GM10847 (cell line): ENCODE measurements around the gene GUCY1A2.

ENCODE experiments used
- POLR2A ChIP-seq: IDR thresholded peaks from 2 replicates; pipeline ENCODE4 v1.6.1; 2011; ENCODE audit not compliant: insufficient read length; ENCODE audit errors: extremely low read depth

The GUCY1A2 gene

DNA sequence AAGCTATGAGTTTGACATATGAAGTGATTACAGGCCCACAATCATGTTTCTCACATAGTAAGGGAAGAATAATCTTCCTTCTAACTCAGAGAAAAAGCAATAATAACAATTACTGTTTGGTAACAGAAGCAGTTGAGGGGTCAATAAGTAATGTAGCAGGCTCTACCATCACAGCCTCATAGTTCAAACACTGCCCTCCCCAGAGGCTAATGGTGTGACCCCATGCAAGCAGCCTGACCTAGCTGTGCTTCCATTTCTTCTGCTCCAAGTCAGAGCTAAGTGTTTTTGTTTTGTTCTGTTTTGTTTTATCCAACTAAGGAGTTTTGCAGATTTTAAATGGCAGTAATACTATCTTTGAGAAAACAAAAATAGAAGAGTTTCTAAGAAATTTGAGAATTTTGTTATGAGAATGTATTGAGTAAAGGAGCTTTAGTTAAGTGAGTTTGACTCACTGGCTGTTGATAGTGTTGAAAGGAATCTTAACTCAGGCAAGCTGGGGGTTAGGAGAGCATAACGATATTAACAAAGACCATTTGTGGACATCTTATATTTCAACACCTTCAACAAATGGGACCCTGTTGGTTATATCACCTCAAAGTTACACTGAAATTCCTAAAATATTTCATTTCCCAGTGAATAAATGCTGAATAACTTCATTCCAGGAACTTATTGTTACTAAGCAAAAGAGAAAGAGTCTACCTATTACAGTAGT lies 48.5 kb downstream of the GUCY1A2 start:
- no peak for TF ChIP-seq POLR2A

DNA sequence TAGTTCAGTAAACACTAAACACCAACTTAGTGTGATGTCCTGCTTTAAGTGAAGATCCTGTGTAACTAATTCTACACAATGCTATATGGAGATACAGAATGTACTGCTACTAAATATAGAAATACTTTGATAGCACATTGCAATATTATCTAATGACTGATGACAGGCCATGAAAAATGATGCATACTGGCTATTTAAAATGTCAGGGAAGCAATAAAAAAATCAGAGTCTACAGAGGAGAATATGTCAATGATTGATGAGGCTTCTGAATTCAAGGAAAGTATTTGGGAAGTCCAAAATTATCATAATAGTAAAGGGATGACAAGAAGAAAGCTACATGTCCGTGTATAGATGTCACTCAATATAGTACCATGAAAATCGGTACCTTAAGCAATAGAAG lies 55.3 kb downstream of the GUCY1A2 start:
- TF ChIP-seq POLR2A: no peak

DNA sequence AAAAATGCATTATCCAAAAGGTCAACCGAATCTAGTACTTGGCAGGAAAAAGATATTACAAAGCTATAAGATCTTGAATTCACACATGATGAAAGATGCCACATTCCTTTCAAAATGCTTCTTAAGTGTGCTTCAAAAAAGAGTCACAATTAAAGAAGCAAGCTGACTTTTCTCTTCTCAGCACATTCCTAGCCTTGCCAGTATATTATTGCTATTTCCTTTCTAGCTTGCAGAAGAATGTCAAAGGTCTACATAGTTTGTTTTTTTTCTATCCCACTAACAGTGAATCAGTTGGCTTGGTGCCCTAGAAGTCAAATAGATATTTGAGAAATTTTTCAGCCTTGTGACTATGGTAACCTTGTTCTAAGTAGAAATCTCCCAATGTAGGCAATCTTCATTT lies 56.8 kb downstream of the GUCY1A2 start:
- TF ChIP-seq POLR2A: no peak

DNA sequence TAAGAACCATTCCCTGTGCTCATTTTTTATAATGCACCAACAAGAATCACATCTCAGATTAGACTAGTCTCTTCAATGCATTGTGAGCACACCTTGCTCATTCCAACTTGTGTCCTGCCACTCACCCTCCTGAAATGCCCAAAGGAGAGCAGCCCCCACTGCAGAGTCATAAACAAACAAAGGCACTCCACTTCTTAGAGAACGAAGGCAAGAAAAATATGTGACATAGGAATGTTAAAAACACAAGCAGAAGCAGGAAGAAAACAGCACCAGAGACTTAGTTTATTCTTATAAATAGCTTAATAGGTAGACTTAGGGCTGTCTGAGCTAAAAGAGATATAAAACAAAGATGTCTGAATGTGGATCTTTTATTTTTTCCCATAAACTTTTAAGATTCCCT lies 57.2 kb downstream of the GUCY1A2 start:
- no peak for TF ChIP-seq POLR2A

DNA sequence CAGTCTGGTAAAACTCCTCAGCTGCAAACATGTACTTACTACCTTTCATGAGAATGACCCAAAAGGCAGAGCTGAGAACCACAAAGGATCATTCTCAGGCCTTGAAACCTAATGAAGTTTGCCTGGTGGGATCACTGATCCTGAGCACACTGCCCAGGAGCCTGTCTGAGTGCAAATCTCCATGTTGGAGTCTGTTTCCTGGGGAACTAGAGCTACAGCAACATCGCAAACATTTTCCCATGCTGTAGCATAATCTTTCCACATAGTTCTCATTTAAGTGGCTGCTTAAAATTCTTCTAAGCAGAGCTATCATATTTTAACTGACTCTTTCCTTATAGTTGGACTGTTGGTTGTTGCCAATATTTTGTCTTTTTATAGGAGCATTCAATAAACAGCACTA lies 58.5 kb downstream of the GUCY1A2 start:
- TF ChIP-seq POLR2A: no peak

DNA sequence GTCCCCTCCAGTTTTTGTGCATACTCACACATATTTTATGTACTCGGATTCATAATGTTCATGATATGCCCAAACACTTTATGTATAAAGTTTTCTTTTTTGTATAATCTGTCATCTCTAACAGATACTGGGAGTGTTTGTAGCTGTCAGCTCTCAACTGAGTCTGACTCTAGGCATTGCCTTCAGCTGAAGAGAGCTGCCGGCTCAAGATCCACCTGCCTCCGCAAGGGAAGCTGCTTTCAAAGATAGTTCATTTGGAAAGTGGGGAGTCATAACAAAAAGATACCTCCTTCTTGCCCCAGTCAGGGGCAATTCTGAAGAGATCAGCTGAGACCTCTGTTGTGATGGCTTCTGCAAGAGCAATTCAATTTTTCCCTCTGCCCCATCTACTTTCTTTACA lies 58.9 kb downstream of the GUCY1A2 start:
- TF ChIP-seq POLR2A: no peak

DNA sequence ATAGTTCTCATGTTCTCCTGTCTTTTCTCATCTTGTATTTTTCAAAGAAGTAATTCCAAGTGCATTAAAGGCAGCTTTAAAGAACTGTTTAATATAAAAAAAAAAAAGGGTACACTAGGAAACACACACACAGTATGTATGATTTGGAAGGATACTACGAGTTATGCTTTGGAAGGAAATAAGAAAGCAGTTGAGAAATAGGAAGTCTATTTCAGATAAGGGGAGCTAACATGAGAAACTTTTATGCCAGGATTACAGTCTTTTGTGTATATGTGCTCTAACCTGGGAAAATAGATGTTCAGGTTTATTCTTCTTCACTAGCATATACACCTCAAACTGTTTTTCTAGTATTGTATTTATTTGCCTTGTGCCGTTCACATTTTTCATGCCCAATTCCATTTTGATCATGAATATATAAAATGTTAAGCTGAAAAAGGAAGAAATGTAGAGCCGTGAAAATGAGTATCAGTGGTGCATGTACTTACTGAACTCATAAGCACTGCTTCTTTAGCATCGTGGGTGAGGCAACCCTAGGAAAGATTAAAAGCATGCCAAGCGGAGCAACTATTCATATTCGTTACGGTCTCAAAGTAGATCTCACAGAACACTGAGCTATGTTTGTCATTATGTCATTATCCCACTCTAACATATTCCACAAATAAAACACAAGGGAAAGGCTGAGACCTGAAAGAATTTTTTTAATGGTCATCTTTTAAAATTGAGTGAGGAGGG lies 59.6 kb downstream of the GUCY1A2 start:
- no peak for TF ChIP-seq POLR2A

DNA sequence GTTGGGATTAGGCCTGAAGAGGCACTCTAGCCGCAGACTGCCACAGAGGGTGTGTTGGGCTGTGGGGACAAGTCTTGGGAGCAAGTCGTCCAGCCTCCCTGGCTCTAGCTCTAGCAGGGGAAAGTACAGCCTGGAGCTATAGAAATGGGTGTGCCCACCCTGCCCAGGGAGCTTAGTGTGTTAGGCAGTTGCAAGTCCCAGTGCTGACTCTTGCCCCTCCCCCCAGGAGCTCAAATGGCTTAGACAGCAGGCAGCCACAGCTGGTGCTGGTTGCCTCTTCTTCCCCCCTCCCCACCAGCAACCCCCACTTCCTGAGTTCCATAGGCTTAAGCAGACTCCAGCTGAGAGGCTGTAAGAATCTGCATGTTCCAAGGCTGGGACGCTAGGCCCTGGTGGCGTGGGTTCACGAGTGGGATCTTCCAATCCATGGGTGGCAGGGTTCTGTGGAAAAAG lies 61.2 kb downstream of the GUCY1A2 start:
- no peak for TF ChIP-seq POLR2A

DNA sequence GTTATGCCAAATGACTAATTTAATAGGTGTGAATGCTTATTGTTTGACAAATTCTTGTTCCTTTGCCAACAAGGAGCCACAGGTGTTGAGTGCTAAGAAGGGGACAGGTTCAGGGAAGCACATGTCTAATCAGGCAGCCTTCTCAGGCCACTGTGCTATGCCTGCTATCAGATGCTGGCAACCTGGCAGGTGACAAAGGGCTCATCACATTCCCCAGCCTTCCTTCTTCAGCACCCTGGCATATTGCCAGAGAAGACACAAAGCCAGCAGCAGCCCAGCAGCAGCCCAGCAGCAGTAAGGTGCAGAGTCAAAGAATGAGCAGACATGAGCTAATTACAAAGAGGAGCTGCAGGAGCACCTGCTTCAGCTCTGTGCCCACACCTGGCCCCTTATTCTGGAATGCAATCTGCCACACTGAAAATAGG lies 68.2 kb downstream of the GUCY1A2 start:
- no peak for TF ChIP-seq POLR2A

DNA sequence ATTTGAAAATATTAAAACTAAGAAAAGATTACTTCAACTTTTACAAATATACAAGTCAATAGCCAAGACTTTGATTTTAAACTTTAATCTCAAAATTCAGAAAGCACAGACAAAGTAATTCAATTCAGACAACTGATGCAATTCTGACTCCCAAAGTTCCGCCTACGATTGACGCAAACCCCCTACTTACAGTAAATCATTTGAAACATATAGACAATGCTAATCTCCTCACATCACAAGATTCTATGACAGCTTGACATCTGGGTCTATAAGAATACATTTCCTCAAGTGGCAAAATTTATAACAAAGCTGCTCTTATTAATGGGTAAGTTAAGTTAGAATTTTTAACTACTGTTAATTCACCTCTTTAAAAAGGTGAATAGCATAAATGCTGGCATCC lies 75.2 kb downstream of the GUCY1A2 start:
- no peak for TF ChIP-seq POLR2A

DNA sequence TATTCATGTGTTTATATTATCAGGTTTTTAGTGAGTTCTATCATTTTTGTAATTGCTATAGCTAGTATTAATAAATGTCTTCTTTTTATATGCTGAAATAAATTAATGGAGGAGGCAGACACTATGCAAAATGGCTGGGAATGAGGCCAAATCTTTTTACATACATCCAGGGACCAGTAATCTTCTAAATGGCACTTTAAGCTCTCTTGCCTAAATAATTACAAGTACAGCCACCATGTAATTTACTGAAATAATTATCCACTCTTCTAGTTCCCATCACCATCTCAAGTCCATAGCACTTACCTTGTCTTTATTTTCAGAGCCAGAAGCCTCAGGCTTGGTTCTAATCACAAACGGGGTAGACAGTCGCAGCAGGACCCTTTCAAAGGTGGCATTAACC lies 79.1 kb downstream of the GUCY1A2 start:
- TF ChIP-seq POLR2A: no peak

DNA sequence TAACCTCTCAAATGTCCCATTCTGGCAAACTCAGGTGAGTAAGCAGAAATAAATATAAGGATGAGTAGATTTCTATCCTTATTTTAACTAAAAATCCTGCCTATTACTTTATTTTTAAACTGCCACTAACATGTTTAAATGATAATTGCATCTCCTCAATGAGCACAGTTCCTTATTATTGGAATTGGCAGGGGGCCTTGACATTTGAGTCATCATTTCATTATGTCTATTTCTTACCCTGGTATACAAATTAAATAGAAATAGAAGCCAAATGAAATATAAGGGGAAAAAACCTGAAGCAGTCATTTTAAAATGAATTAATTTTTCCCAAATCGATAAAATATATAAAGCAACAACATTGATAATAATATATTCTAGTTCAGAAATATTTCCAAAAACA lies 81.2 kb downstream of the GUCY1A2 start:
- no peak for TF ChIP-seq POLR2A

DNA sequence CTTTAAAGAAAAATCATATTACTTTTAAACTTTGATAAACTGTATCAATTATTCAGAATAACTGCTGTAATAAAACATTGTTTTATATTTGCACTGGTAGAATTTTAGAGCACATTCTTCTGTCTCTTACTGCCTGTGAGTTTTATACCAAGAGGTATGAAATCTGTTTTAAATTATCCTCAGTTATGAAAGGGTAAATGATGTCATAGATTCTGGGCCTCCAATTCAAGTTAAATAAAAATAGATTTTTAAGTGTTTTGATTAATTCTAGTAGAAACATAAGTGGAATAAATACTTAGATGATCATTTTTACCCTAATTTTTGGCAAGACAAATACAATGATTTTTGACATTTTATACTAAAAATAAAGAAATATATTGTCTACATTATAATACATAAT lies 93.0 kb downstream of the GUCY1A2 start:
- no peak for TF ChIP-seq POLR2A

DNA sequence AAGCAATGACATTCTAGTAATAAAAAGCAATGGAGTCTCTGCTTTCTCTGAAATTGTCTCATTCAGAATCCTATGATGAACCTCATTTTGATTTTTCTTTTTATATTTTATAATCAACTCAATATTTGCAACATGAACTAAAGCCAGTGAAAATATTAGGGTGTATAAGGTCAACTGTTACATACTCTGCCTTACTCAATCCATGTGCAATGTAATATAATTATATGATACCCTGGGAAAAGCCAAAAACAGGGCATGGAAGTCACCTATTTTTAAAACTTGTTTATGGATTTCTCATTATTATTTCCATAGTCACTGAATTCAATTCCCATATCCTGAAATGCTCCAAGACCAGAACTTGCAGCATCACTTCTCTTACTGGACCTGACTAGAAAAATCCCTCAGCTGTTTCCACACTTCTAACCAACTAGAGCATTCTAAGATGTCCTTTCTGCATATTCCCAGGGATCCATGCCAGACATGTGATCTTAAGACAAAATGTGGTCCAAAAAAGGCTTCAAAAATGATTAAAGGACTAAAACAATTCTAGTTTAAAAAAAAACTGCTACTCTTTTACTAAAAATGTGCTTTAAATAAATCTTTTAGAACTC lies 97.3 kb downstream of the GUCY1A2 start:
- no peak for TF ChIP-seq POLR2A

DNA sequence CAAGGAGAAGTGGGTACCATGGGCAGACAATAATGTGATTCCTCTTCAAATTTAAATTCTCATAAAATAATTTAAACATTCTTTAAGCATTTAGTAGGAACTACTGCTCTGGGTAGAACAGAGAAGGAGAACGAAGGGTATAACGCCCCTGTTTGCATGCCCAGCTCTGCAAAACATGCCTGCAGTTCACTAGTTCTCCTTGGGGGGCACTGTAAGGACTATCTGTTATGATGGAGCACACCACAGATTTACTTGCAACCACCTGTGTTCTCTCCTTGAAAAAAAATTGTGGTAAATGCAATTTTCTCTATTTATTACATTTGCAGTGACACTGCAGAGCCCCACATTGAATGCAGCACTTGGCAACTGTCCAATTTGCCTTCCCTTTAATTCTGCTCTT lies 100.3 kb downstream of the GUCY1A2 start:
- no peak for TF ChIP-seq POLR2A

DNA sequence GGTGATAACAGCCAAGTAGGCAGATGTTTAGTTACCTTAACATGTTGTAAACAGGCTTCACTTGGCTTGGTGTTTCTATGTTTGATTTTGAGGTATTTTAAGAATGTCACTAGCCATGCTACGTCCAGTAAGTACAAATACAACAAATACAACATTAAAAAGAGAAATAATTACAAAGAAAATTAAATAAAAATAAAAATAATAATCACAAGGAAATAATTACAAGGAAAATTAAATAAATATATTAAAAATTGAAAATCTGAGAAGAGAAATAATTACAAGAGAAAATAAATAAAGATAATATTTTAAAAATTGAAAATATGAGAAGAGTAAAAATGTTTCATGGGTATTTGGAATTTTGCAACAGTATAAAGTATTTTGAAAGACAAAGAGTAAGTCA lies 103.9 kb downstream of the GUCY1A2 start:
- no peak for TF ChIP-seq POLR2A

DNA sequence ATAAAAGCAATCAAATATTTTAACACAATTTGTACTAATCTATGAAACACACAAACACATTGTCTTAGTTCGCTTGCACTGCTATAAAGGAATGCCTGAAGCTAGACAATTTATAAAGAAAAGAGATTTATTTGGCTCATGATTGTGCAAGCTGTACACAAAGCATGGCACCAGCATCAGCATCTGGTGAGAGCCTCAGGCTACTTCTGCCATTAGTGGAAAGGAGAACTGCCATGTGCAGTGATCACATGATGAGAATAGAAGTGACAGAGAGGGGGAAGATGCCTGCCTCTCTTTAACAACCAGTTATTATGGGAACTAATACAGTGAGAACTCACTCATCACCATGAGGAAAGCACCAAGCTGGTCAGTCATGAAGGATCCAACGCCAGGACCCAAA lies 105.1 kb downstream of the GUCY1A2 start:
- no peak for TF ChIP-seq POLR2A

DNA sequence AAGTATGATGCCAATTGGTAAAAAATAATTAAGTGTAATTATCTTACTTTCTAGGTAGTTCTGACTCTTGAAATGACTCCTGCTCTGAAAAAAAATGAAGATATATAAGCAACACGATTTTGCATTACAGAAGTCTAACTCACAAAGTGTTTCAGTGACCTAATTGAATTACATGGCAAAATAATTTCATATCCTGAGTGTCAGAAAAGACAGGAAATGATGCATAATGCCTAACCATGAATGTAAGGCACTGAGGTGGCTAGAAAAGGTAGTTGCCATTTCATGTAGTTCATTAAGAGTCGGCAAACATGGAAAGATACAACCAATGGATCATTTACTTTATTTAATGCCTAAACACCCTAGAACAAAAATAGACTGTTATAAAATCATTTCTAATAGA lies 113.5 kb downstream of the GUCY1A2 start:
- no peak for TF ChIP-seq POLR2A
